Neural cell (in vitro differentiated cells): ENCODE measurements around the gene HS3ST2. TPM values are rescaled to one million over a fixed set of nuclear protein-coding genes. Genes with fewer than 3 reads are reported as not detected.

ENCODE experiments used
- H2AFZ ChIP-seq: fragments of 200-600, 300-800 bp; sonication (generic), shearing (Covaris generic); 2 replicates; pipeline ENCODE4 v1.6.0; 2014; ENCODE audit warnings: low read depth, mild to moderate bottlenecking, antibody characterized with exemption, low read length, moderate library complexity
- H3F3A ChIP-seq: fragments of 200-600 bp; shearing (Covaris generic); 2 replicates; pipeline ENCODE4 v1.6.1; 2016; ENCODE audit warnings: mild to moderate bottlenecking, moderate library complexity, mixed read lengths, antibody characterized with exemption, low read length; ENCODE audit not compliant: insufficient read depth, poor library complexity, severe bottlenecking
- H3K27ac ChIP-seq: fragments of 200-600, 300-800 bp; sonication (generic), shearing (Covaris generic); 2 replicates; pipeline ENCODE4 v1.5.1; 2014; ENCODE audit warnings: mild to moderate bottlenecking, low read length, moderate library complexity
- H3K27me3 ChIP-seq: fragments of 300-800, 200-600 bp; sonication (generic), shearing (Covaris generic); 2 replicates; pipeline ENCODE4 v1.6.0; 2014; ENCODE audit warnings: mild to moderate bottlenecking, low read depth, low read length, moderate library complexity; ENCODE audit not compliant: insufficient read depth
- H3K36me3 ChIP-seq: fragments of 300-800, 200-600 bp; sonication (generic), shearing (Covaris generic); 2 replicates; pipeline ENCODE4 v1.5.1; 2014; ENCODE audit warnings: mild to moderate bottlenecking, antibody characterized with exemption, low read length, moderate library complexity; ENCODE audit not compliant: insufficient read depth
- H3K4me2 ChIP-seq: fragments of 300-800, 200-600 bp; sonication (generic), shearing (Covaris generic); 2 replicates; pipeline ENCODE4 v1.6.0; 2014; ENCODE audit warnings: mild to moderate bottlenecking, low read length
- H3K4me3 ChIP-seq: fragments of 300-800, 200-600 bp; sonication (generic), shearing (Covaris generic); 2 replicates; pipeline ENCODE4 v1.5.1; 2014; ENCODE audit warnings: mild to moderate bottlenecking, low read length, moderate library complexity
- H3K79me2 ChIP-seq: fragments of 200-600 bp; shearing (Covaris generic); replicated peaks from 2 replicates; pipeline ENCODE4 v1.6.0; 2014; ENCODE audit warnings: mild to moderate bottlenecking, low read length, moderate library complexity; ENCODE audit not compliant: insufficient read depth
- H3K9ac ChIP-seq: fragments of 300-800, 200-600 bp; sonication (generic), shearing (Covaris generic); 2 replicates; pipeline ENCODE4 v1.6.1; 2016; ENCODE audit warnings: mild to moderate bottlenecking, low read length, mixed read lengths
- H3K9me2 ChIP-seq: fragments of 200-600 bp; shearing (Covaris generic); 2 replicates; pipeline ENCODE4 v1.6.1; 2016; ENCODE audit warnings: mild to moderate bottlenecking, low read length, mixed read lengths; ENCODE audit not compliant: insufficient read depth
- H3K9me3 ChIP-seq: fragments of 200-600, 300-800 bp; sonication (generic), shearing (Covaris generic); 2 replicates; pipeline ENCODE4 v1.6.1; 2016; ENCODE audit warnings: mild to moderate bottlenecking, mixed run types, low read length, moderate library complexity, mixed read lengths
- H4K20me1 ChIP-seq: fragments of 200-600 bp; shearing (Covaris generic); 2 replicates; pipeline ENCODE4 v1.6.1; 2016; ENCODE audit warnings: mild to moderate bottlenecking, mixed run types; ENCODE audit not compliant: insufficient read depth
- EP300 ChIP-seq: fragments of 450-650 bp; conservative IDR thresholded peaks from 2 replicates; pipeline ENCODE4 v1.6.1; 2014; ENCODE audit warnings: antibody characterized with exemption, mild to moderate bottlenecking, moderate library complexity; ENCODE audit not compliant: poor library complexity, severe bottlenecking
- EZH2 ChIP-seq: fragments of 200-600, 300-800 bp; shearing (Covaris generic), sonication (generic); IDR thresholded peaks from 2 replicates; pipeline ENCODE4 v1.6.1; 2014; ENCODE audit warnings: antibody characterized with exemption, low read length, borderline replicate concordance, mild to moderate bottlenecking; ENCODE audit not compliant: insufficient read depth, poor library complexity, severe bottlenecking
- MXI1 ChIP-seq: fragments of 450-650 bp; conservative IDR thresholded peaks from 2 replicates; pipeline ENCODE4 v1.6.1; 2014; ENCODE audit warnings: antibody characterized with exemption, mild to moderate bottlenecking; ENCODE audit not compliant: poor library complexity, severe bottlenecking
- POLR2AphosphoS5 ChIP-seq: IDR thresholded peaks from 2 replicates; pipeline ENCODE4 v1.6.1; 2012
- RAD21 ChIP-seq: fragments of 450-650 bp; conservative IDR thresholded peaks from 2 replicates; pipeline ENCODE4 v1.6.1; 2014; ENCODE audit warnings: antibody characterized with exemption, mild to moderate bottlenecking, moderate library complexity
- SMC3 ChIP-seq: fragments of 450-650 bp; conservative IDR thresholded peaks from 2 replicates; pipeline ENCODE4 v1.6.1; 2014; ENCODE audit warnings: antibody characterized with exemption, mild to moderate bottlenecking, moderate library complexity; ENCODE audit not compliant: poor library complexity
- TAF1 ChIP-seq: IDR thresholded peaks from 2 replicates; pipeline ENCODE4 v1.6.1; 2012; ENCODE audit warnings: low read depth
- polyA plus RNA-seq: library from polyadenylated mRNA; depleted of rRNA; stranded (reverse); fragments of >200 nt; gene quantifications from 2 replicates; pipeline ENCODE4 v1.2.3, GENCODE V29; 2014
- TF ChIP-seq, protein P1 (sequence below): fragments of 450-650 bp; IDR thresholded peaks from 2 replicates; pipeline ENCODE4 v1.5.1; 2014; ENCODE audit warnings: antibody characterized with exemption, mild to moderate bottlenecking, moderate library complexity; ENCODE audit not compliant: poor library complexity, severe bottlenecking
- TF ChIP-seq, protein P2 (sequence below): IDR thresholded peaks from 2 replicates; pipeline ENCODE4 v1.6.1; 2012; ENCODE audit warnings: borderline replicate concordance

The HS3ST2 gene
- polyA plus RNA-seq, 1 donor from 2014 or later: 3.0 TPM

DNA sequence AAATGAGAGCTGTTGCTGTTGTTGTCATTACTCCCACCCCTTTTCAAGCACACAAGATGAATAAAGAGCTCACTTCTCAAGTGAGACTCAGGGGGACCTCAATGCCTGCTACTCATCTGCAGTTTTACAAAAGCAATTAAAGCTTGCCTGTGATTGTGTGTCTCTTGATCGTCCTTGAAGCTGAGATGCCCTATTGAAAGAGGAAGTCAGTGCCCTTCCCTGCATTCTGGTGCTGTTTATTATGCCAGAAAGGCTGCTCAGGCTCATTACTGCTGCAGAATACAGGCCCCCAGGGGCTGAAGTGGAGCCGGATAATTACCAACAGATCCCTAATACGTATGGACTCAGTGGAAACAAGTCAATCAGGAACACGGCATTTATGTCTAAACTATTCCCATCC is 147.2 kb downstream of the HS3ST2 start:
- Histone ChIP-seq H3F3A (no peaks in the 10 kb centered on the region), H3K79me2 (no peaks in the 10 kb centered on the region), H3K9ac (no peak overlapping the region), H3K27ac (no peak overlapping the region), H2AFZ (no peak overlapping the region), H3K4me3 (no peak overlapping the region), H3K27me3 (no peaks in the 10 kb centered on the region), H3K9me2 (no peaks in the 10 kb centered on the region), H3K36me3 (no peaks in the 10 kb centered on the region), H4K20me1 (no peaks in the 10 kb centered on the region), H3K9me3 (no peaks in the 10 kb centered on the region), H3K4me2 (no peak overlapping the region)
- no peak for TF ChIP-seq MXI1
- TF ChIP-seq, protein P1, sequence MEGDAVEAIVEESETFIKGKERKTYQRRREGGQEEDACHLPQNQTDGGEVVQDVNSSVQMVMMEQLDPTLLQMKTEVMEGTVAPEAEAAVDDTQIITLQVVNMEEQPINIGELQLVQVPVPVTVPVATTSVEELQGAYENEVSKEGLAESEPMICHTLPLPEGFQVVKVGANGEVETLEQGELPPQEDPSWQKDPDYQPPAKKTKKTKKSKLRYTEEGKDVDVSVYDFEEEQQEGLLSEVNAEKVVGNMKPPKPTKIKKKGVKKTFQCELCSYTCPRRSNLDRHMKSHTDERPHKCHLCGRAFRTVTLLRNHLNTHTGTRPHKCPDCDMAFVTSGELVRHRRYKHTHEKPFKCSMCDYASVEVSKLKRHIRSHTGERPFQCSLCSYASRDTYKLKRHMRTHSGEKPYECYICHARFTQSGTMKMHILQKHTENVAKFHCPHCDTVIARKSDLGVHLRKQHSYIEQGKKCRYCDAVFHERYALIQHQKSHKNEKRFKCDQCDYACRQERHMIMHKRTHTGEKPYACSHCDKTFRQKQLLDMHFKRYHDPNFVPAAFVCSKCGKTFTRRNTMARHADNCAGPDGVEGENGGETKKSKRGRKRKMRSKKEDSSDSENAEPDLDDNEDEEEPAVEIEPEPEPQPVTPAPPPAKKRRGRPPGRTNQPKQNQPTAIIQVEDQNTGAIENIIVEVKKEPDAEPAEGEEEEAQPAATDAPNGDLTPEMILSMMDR: no peak
- TF ChIP-seq RAD21: no peak
- no peak for TF ChIP-seq EP300
- no peak for TF ChIP-seq EZH2
- TF ChIP-seq POLR2AphosphoS5: no peak
- TF ChIP-seq SMC3: no peak
- TF ChIP-seq TAF1: no peak

DNA sequence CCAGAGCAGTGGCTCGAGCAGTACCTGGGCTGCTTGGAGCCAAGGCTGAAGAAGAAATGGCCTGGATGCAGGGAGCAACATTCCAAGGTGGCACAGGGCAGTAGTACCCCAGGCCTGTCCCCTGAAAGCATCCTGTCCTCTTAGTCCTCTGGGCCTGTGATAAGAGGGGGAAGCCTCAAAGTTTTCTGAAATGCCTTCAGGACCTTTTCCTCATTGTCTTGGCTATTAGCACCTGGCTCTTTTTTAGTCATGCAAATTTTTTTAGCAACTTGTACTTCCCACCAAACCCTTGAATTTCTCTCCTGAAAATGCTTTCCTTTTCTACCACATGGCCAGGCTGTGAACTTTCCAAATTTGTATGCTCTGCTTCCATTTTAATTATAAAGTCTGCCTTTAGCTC is 148.9 kb downstream of the HS3ST2 start:
- Histone ChIP-seq H3K36me3 (no peaks in the 10 kb centered on the region), H2AFZ (no peak overlapping the region), H3K4me2 (no peak overlapping the region), H3K4me3 (no peak overlapping the region), H3K27me3 (no peaks in the 10 kb centered on the region), H3K9me3 (no peaks in the 10 kb centered on the region), H3F3A (no peaks in the 10 kb centered on the region), H3K79me2 (no peaks in the 10 kb centered on the region), H3K27ac (no peak overlapping the region), H3K9me2 (no peaks in the 10 kb centered on the region), H3K9ac (no peak overlapping the region), H4K20me1 (no peaks in the 10 kb centered on the region)
- TF ChIP-seq, protein P2, sequence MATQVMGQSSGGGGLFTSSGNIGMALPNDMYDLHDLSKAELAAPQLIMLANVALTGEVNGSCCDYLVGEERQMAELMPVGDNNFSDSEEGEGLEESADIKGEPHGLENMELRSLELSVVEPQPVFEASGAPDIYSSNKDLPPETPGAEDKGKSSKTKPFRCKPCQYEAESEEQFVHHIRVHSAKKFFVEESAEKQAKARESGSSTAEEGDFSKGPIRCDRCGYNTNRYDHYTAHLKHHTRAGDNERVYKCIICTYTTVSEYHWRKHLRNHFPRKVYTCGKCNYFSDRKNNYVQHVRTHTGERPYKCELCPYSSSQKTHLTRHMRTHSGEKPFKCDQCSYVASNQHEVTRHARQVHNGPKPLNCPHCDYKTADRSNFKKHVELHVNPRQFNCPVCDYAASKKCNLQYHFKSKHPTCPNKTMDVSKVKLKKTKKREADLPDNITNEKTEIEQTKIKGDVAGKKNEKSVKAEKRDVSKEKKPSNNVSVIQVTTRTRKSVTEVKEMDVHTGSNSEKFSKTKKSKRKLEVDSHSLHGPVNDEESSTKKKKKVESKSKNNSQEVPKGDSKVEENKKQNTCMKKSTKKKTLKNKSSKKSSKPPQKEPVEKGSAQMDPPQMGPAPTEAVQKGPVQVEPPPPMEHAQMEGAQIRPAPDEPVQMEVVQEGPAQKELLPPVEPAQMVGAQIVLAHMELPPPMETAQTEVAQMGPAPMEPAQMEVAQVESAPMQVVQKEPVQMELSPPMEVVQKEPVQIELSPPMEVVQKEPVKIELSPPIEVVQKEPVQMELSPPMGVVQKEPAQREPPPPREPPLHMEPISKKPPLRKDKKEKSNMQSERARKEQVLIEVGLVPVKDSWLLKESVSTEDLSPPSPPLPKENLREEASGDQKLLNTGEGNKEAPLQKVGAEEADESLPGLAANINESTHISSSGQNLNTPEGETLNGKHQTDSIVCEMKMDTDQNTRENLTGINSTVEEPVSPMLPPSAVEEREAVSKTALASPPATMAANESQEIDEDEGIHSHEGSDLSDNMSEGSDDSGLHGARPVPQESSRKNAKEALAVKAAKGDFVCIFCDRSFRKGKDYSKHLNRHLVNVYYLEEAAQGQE: no peak
- no peak for TF ChIP-seq EZH2
